Subcutaneous abdominal adipose tissue (tissue), 5 donors: ENCODE measurements around the gene ARGLU1.

Experiments used
- H3K27ac ChIP-seq: one replicate; pipeline ENCODE4 v1.7.0; 2013; ENCODE audit warnings: low read depth, mild to moderate bottlenecking, inconsistent platforms, low read length, moderate library complexity
- H3K27me3 ChIP-seq, 5 donors: one replicate each; pipeline ENCODE4 v1.7.0; 2013; ENCODE audit warnings: low read length in 5 of 5, inconsistent platforms in 1 of 5; ENCODE audit not compliant: control insufficient read depth in 5 of 5, insufficient read depth in 4 of 5
- H3K36me3 ChIP-seq, 5 donors: one replicate each; pipeline ENCODE4 v1.7.0; 2013; ENCODE audit warnings: low read length in 5 of 5; ENCODE audit not compliant: control insufficient read depth in 5 of 5, insufficient read depth in 5 of 5
- H3K4me1 ChIP-seq, 5 donors: one replicate each; pipeline ENCODE4 v1.7.0; 2013; ENCODE audit warnings: low read length in 5 of 5, mild to moderate bottlenecking in 3 of 5, moderate library complexity in 1 of 5; ENCODE audit not compliant: control insufficient read depth in 5 of 5, insufficient read depth in 5 of 5
- H3K4me3 ChIP-seq, 5 donors: one replicate each; pipeline ENCODE4 v1.7.0; 2013; ENCODE audit warnings: low read length in 5 of 5, low read depth in 1 of 5
- H3K9ac ChIP-seq, 5 donors: one replicate each; pipeline ENCODE4 v1.7.0; 2013; ENCODE audit warnings: low read length in 5 of 5, mild to moderate bottlenecking in 4 of 5, moderate library complexity in 3 of 5
- H3K9me3 ChIP-seq, 5 donors: one replicate each; pipeline ENCODE4 v1.7.0; 2013; ENCODE audit warnings: low read length in 5 of 5; ENCODE audit not compliant: control insufficient read depth in 5 of 5
- donor health status: healthy.
- donor health status: healthy.
- donor health status: healthy.
- donor health status: healthy.
- donor health status: healthy.

Gene ARGLU1

DNA sequence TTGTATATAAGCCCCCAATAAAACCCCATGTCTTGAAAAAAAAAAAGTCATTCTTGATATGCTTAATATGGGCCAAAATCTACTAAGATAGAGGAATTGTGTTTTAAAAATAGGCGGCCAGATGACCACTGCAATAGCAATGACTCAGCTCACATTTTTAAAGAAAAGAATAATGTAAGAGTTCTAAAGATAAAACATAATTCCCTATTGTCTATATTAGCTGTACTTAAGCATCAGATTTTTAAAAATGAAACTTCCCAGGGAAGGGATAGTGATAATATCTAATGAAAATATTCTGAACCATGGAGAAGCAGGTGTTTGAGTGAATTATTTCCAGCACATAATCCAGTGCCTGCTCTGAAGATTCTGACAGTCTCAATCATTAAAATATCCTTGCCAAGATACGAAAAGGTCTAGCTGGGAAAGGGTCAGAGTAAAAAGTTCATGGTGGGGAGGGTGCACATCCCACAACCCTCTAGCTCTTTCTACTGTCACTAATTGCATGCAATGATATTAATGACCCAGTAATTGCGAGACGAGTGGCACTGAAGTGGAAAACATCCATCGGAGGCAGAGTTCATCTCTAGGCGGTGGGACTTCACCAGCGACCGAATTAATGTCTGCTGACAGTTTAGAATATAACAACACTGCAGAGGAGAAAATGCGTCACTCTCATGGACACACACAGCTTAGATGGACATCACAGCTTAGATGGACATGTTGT is 64.0 kb downstream of the ARGLU1 start:
- Histone ChIP-seq H3K4me3 (no peak overlapping the region), H3K27ac (no peak overlapping the region), H3K27me3 (no peaks in the 10 kb centered on the region)

DNA sequence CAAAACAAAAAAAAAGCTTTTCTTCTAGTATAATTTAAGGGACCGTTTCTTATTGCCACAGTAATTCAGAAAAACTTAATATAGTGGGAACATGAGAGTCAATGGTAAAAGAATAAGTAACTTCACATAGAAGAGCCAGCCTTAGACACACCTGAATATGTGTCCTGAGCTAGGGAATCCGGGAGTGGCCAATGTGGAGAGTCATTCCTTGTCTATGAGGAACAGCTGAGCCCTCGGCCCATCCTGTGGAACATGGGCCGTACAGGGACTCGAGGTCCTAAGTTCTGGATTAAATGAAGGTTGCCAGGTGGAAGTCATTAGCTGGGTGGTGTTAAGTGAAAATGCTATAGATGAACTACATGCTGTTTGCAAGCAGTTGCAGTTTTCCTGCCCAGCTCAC is 64.7 kb downstream of the ARGLU1 start:
- Histone ChIP-seq H3K36me3 (no peaks in the 10 kb centered on the region), H3K27me3 (no peaks in the 10 kb centered on the region), H3K9me3 (no peaks in the 10 kb centered on the region), H3K9ac (no peak overlapping the region), H3K4me3 (no peak overlapping the region), H3K27ac (no peak overlapping the region), H3K4me1 (peaks cover 0 to 36% (median 0%) of the 10 kb centered on the region in 5 donors)

More for the DNA sequence above, 64.0 kb downstream of the ARGLU1 start:
- Histone ChIP-seq H3K9me3 (no peaks in the 10 kb centered on the region), H3K9ac (no peak overlapping the region), H3K4me1 (peaks cover 0 to 30% (median 0%) of the 10 kb centered on the region in 5 donors), H3K36me3 (no peaks in the 10 kb centered on the region)

GRCh38 chr13:106500445-106500844 is 67.5 kb downstream of the ARGLU1 start:
- Histone ChIP-seq H3K27me3 (no peaks in the 10 kb centered on the region), H3K9me3 (peaks cover 0 to 2% (median 0%) of the 10 kb centered on the region in 5 donors), H3K9ac (no peak overlapping the region), H3K27ac (peak overlapping the region; percentile 4), H3K36me3 (no peaks in the 10 kb centered on the region), H3K4me3 (no peak overlapping the region), H3K4me1 (peaks cover 0 to 61% (median 3%) of the 10 kb centered on the region in 5 donors)

- Histone ChIP-seq H3K27ac (peak overlapping the region; percentile 4), H3K9me3 (peaks cover 0 to 2% (median 0%) of the 10 kb centered on the region in 5 donors), H3K9ac (no peak overlapping the region), H3K4me3 (no peak overlapping the region), H3K4me1 (peaks cover 0 to 63% (median 3%) of the 10 kb centered on the region in 5 donors), H3K27me3 (no peaks in the 10 kb centered on the region), H3K36me3 (no peaks in the 10 kb centered on the region)
Measured at GRCh38 chr13:106499896-106500295, 68.0 kb downstream of the ARGLU1 start.

DNA sequence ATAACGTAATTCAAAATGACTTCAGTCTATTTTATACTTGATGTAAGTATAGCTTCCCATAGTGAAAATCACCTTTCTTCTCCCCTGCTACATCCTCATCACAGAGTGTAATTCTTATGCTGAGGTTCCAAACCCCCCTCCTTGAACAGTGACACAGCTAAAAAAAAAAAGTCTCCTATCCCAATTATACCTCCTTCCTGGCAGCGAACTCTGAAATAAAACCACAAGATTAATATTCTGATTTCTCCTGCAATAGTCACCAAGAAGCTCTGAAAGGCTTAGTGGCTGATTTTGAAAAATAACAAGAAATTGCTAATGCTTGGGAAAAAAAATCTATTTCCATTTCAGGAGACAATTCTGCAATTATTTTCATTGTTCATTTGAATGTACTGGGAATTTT is 68.8 kb downstream of the ARGLU1 start:
- Histone ChIP-seq H3K36me3 (peaks cover 0 to 3% (median 0%) of the 10 kb centered on the region in 5 donors), H3K27me3 (no peaks in the 10 kb centered on the region), H3K9me3 (peaks cover 0 to 2% (median 0%) of the 10 kb centered on the region in 5 donors), H3K4me3 (no peak overlapping the region), H3K27ac (no peak overlapping the region), H3K9ac (no peak overlapping the region), H3K4me1 (peaks cover 0 to 58% (median 3%) of the 10 kb centered on the region in 5 donors)

- H3K27ac ChIP-seq, result no peak overlapping the region
- peaks cover 0 to 3% (median 2%) of the 10 kb centered on the region in 5 donors for H3K36me3 ChIP-seq
- no peak overlapping the region for H3K9ac ChIP-seq
- H3K4me1 ChIP-seq, result peaks cover 0 to 54% (median 3%) of the 10 kb centered on the region in 5 donors
- no peaks in the 10 kb centered on the region for H3K27me3 ChIP-seq
- H3K4me3 ChIP-seq, result no peak overlapping the region
- peaks cover 0 to 2% (median 0%) of the 10 kb centered on the region in 5 donors for H3K9me3 ChIP-seq
Measured at GRCh38 chr13:106498571-106498970, 69.4 kb downstream of the ARGLU1 start.

DNA sequence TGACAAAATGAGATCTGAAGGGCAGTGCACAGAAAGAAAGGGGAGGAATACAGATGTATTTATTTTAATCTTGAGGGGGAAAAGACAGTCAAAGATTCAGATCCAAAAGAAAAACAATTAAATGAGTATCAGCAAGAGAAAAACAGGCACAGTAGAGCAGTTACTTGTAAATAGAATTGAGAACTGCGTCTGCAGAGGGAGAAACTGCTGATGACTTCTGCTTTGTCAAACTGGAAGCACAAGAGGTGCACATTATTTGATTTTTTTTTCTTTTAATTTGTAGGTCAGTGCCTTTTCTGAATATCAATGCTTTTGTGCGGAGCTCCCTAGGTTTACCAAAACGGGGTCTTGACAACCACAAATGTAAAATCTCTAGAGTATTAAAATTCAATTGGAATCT is 69.8 kb downstream of the ARGLU1 start:
- Histone ChIP-seq H3K4me1 (peaks cover 0 to 54% (median 3%) of the 10 kb centered on the region in 5 donors), H3K9me3 (peaks cover 0 to 2% (median 0%) of the 10 kb centered on the region in 5 donors), H3K4me3 (no peak overlapping the region), H3K36me3 (peaks cover 0 to 7% (median 6%) of the 10 kb centered on the region in 5 donors), H3K27me3 (no peaks in the 10 kb centered on the region), H3K9ac (no peak overlapping the region), H3K27ac (no peak overlapping the region)

DNA sequence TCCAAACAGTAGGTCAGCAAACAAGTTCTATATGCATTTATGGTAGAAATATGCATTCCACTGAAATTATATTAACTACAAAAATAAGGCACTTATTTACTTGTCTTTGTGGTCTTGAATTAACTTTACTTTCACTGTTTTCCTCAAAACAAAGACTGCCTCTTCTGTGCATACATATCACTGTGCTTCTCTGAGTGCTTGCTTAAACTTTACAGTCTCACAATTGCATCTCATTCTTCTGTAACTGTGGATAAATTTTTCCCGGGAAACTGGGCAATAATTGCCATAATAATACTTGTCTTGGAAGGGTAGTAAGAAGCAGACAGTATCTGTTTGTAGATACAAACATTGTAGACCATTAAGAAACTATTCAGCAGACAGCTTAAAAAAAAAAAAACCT is 70.9 kb downstream of the ARGLU1 start:
- peaks cover 0 to 18% (median 17%) of the 10 kb centered on the region in 5 donors for H3K36me3 ChIP-seq
- H3K27me3 ChIP-seq, result no peaks in the 10 kb centered on the region
- no peak overlapping the region for H3K4me3 ChIP-seq
- peaks cover 0 to 64% (median 3%) of the 10 kb centered on the region in 5 donors for H3K4me1 ChIP-seq
- H3K9me3 ChIP-seq, result peaks cover 0 to 2% (median 0%) of the 10 kb centered on the region in 5 donors
- no peak overlapping the region for H3K9ac ChIP-seq
- peak overlapping the region; percentile 52 for H3K27ac ChIP-seq

DNA sequence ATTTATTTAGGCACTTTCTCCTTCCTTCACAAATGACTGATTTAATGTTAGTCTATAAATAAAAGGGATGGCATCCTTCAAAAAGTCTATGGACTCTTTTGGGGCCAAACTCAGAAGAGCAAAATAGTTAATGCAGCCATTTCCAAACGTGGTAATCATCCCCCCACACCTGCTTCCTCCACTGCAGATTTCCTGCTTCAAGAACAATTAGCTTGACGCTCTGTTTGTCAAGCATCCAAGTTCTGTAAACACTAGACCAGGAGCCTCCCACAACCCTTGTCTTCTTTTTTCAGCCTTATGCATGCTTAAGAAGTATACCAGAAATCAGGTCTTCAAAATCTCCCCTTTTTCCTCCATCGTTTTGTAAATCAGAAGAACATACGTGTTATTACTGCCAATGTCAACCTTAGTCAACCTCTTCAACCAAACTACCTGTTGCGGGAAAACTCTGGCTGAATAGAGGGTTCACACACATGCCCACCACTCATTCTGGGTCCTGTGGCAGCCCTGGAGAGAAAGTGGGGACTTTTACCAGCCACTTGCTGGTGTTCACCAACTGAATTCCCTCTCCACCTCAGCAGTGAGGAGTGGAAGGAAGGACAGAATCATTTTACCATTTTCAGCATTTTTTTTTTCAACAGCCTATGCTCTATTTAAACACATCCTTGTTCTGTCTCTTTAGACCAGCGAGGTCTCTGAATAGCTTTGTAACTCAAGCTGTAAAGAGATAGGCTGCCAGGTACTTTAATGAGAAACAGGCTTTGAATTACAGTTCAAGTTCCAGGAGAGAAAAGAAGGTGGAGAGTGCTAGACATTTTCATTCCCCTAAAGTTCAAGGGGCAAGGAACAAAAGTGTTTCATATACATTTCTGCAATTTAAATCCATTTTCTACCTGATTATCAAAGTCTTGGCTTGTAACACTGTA is 71.6 kb downstream of the ARGLU1 start:
- H3K4me1 ChIP-seq, result peaks cover 0 to 71% (median 3%) of the 10 kb centered on the region in 5 donors
- no peaks in the 10 kb centered on the region for H3K27me3 ChIP-seq
- no peak overlapping the region for H3K4me3 ChIP-seq
- H3K9me3 ChIP-seq, result peaks cover 0 to 2% (median 0%) of the 10 kb centered on the region in 5 donors
- H3K36me3 ChIP-seq, result peaks cover 0 to 22% (median 18%) of the 10 kb centered on the region in 5 donors
- H3K27ac ChIP-seq, result peak overlapping the region; percentile 52
- peak overlapping the region in 2 of 5 donors; percentile 9 to 51 for H3K9ac ChIP-seq
